ENCODE measurements around the gene STX1B. TPM values are rescaled to one million over a fixed set of nuclear protein-coding genes. Genes with fewer than 3 reads are reported as not detected.

Gene STX1B
- total RNA-seq, 2 experiments from 2014 or later = 0.47 to 2.1 TPM

- Histone ChIP-seq H3K27ac (ENCODE audit: low read depth, low read length, poor library complexity, severe bottlenecking) (no peak overlapping the region), H3K36me3 (ENCODE audit: insufficient read depth, low read length) (no peaks in the 10 kb centered on the region), H3K9me2 (ENCODE audit: insufficient read depth, low read length) (no peaks in the 10 kb centered on the region), H4K20me1 (ENCODE audit: insufficient read depth, low read length) (no peaks in the 10 kb centered on the region), H2AFZ (ENCODE audit: low read length) (no peak overlapping the region), H3K4me2 (ENCODE audit: low read length) (no peak overlapping the region), H3K9me3 (ENCODE audit: low read length) (no peaks in the 10 kb centered on the region), H3K79me2 (ENCODE audit: insufficient read depth, low read depth, low read length) (no peaks in the 10 kb centered on the region), H3K4me1 (ENCODE audit: insufficient read depth, low read length, poor library complexity, severe bottlenecking) (no peaks in the 10 kb centered on the region), H3K4me3 (ENCODE audit: low read depth, low read length, poor library complexity, severe bottlenecking) (no peak overlapping the region)
- DNase-seq (ENCODE audit: low spot score) = no peak
- no TSS peak for BruUV-seq (replicated peaks)
- CTCF ChIA-PET (ENCODE audit: unreplicated experiment) = no interaction called here
- TF ChIP-seq EZH2phosphoT487 (IDR thresholded peaks at IDR 0.05; ENCODE audit: borderline replicate concordance, low read depth, low read length) (no peak), CTCF (conservative IDR thresholded peaks at IDR 0.05; ENCODE audit: low read length) (no peak)
- POLR2A ChIA-PET = no interaction called here
- intact Hi-C loops (cut with micrococcal nuclease; ENCODE audit: unreplicated experiment) = no loop called here
Observed at GRCh38 chr16:31025339-31025738, 14.9 kb upstream of the STX1B start.

- Histone ChIP-seq H4K20me1 (ENCODE audit: insufficient read depth, low read length) (no peaks in the 10 kb centered on the region), H3K9me3 (ENCODE audit: low read length) (no peaks in the 10 kb centered on the region), H3K36me3 (ENCODE audit: insufficient read depth, low read length) (no peaks in the 10 kb centered on the region), H3K4me1 (ENCODE audit: insufficient read depth, low read length, poor library complexity, severe bottlenecking) (no peaks in the 10 kb centered on the region), H2AFZ (ENCODE audit: low read length) (no peak overlapping the region), H3K9me2 (ENCODE audit: insufficient read depth, low read length) (no peaks in the 10 kb centered on the region), H3K79me2 (ENCODE audit: insufficient read depth, low read depth, low read length) (no peaks in the 10 kb centered on the region), H3K4me2 (ENCODE audit: low read length) (no peak overlapping the region), H3K4me3 (ENCODE audit: low read depth, low read length, poor library complexity, severe bottlenecking) (no peak overlapping the region), H3K27ac (ENCODE audit: low read depth, low read length, poor library complexity, severe bottlenecking) (no peak overlapping the region)
- TF ChIP-seq CTCF (conservative IDR thresholded peaks at IDR 0.05; ENCODE audit: low read length) (no peak), EZH2phosphoT487 (IDR thresholded peaks at IDR 0.05; ENCODE audit: borderline replicate concordance, low read depth, low read length) (no peak)
- intact Hi-C loops (cut with micrococcal nuclease; ENCODE audit: unreplicated experiment) = no loop called here
- CTCF ChIA-PET (ENCODE audit: unreplicated experiment) = interaction anchor here (0.5 kb wide), 1 partner anchor 38 kb away, joined by 3 read pairs; no protein-coding TSS in a partner anchor
- no TSS peak for BruUV-seq (replicated peaks)
- DNase-seq (ENCODE audit: low spot score) = no peak
- POLR2A ChIA-PET = interaction anchor here (0.5 to 1.1 kb wide), 2 partner anchors 70 to 242 kb away, joined by 4 read pairs; no protein-coding TSS in a partner anchor
Observed at GRCh38 chr16:31023627-31024226, 13.3 kb upstream of the STX1B start.

GRCh38 chr16:31023252-31023602 lies 12.8 kb upstream of the STX1B start:
- Histone ChIP-seq H3K27ac (ENCODE audit: low read depth, low read length, poor library complexity, severe bottlenecking) (no peak overlapping the region), H3K4me2 (ENCODE audit: low read length) (no peak overlapping the region), H3K9me3 (ENCODE audit: low read length) (no peaks in the 10 kb centered on the region), H3K9me2 (ENCODE audit: insufficient read depth, low read length) (no peaks in the 10 kb centered on the region), H2AFZ (ENCODE audit: low read length) (no peak overlapping the region), H4K20me1 (ENCODE audit: insufficient read depth, low read length) (no peaks in the 10 kb centered on the region), H3K36me3 (ENCODE audit: insufficient read depth, low read length) (no peaks in the 10 kb centered on the region), H3K79me2 (ENCODE audit: insufficient read depth, low read depth, low read length) (no peaks in the 10 kb centered on the region), H3K4me3 (ENCODE audit: low read depth, low read length, poor library complexity, severe bottlenecking) (no peak overlapping the region), H3K4me1 (ENCODE audit: insufficient read depth, low read length, poor library complexity, severe bottlenecking) (no peaks in the 10 kb centered on the region)
- BruUV-seq (replicated peaks) = no TSS peak
- intact Hi-C loops (cut with micrococcal nuclease; ENCODE audit: unreplicated experiment) = no loop called here
- TF ChIP-seq EZH2phosphoT487 (IDR thresholded peaks at IDR 0.05; ENCODE audit: borderline replicate concordance, low read depth, low read length) = no peak
- no peak for DNase-seq (ENCODE audit: low spot score)
- POLR2A ChIA-PET = interaction anchor here (1.1 kb wide), 1 partner anchor 242 kb away, joined by 4 read pairs; no protein-coding TSS in a partner anchor
- CTCF ChIA-PET (ENCODE audit: unreplicated experiment) = interaction anchor here (0.5 kb wide), 1 partner anchor 38 kb away, joined by 3 read pairs; no protein-coding TSS in a partner anchor
